ENCODE data around the gene TTR.

TTR gene

GRCh38 chr18:31614044-31614443, 22.4 kb downstream of the TTR start:
- Histone ChIP-seq H3K36me3 (ENCODE audit: control insufficient read depth, insufficient read depth, low read length) (no peaks in the 10 kb centered on the region), H3K4me3 (ENCODE audit: extremely low read depth, insufficient read depth, low read length, poor library complexity, severe bottlenecking) (no peak overlapping the region), H3K9me3 (ENCODE audit: control insufficient read depth, low read length) (no peaks in the 10 kb centered on the region), H3K4me1 (ENCODE audit: control insufficient read depth, insufficient read depth, low read length, poor library complexity, severe bottlenecking) (peaks cover 12% of the 10 kb centered on the region), H3K27ac (ENCODE audit: low read depth, low read length, severe bottlenecking) (no peak overlapping the region)
- WGBS, 2 experiments (ENCODE audit: insufficient coverage in 2 of 2): 89 to 90% methylated on average over 2 of the region's 2 CpGs

DNA sequence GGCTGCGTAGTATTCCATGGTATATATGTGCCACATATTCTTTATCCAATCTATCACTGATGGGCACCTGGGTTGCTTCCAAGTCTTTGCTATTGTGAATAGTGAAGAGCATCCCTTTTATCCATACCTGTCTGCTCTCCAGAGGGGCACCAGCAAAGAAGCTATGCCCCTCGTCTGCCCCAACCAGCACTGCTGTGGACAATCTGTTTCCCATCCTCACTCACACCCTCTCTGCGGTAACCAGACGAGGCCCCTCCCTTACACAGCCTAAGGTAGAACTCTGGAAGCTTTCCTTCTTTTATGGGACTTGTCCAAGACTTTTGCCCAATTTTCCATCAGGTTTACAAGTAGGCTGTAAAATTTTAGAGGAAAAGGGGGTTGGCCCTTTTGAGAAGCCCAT, 24.9 kb downstream of the TTR start:
- Histone ChIP-seq H3K9me3 (ENCODE audit: control insufficient read depth, low read length) (no peaks in the 10 kb centered on the region), H3K4me1 (ENCODE audit: control insufficient read depth, insufficient read depth, low read length, poor library complexity, severe bottlenecking) (peaks cover 5% of the 10 kb centered on the region), H3K36me3 (ENCODE audit: control insufficient read depth, insufficient read depth, low read length) (no peaks in the 10 kb centered on the region), H3K4me3 (ENCODE audit: extremely low read depth, insufficient read depth, low read length, poor library complexity, severe bottlenecking) (no peak overlapping the region), H3K27ac (ENCODE audit: low read depth, low read length, severe bottlenecking) (no peak overlapping the region)
- WGBS, 2 experiments (ENCODE audit: insufficient coverage in 2 of 2): 93 to 100% methylated on average over 2 to 3 of the region's 4 CpGs

DNA sequence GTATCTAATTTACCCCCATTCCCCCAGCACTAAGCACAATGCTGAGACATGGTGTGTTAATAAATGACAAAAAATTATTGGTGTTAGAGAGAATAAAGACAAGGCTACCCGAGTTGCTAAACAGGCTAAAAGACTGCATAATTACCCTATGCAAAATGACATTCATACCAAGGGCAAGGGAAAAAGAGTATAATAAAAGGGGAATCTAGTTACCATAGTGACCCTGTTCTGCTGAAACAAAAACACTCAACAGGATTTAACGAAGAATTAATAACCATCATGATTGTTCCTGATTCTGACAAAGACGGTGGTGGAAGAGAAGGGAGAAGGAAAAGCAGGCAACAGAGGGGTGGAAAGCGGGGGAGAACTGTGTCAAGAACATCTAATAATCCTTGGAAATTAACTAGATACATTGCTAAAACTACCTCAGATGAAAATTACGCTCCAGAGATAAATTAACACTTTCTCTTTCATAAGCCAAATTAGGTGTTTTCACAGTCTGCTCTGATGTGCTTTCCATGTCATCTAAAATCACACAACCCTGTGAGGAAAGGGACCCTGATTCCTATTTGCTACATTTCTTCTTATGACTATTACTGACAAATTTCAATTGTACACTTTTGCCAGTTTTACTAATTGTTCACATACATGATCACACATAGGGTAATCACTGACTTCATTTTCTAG, 25.5 kb downstream of the TTR start:
- Histone ChIP-seq H3K36me3 (ENCODE audit: control insufficient read depth, insufficient read depth, low read length) (no peaks in the 10 kb centered on the region), H3K4me3 (ENCODE audit: extremely low read depth, insufficient read depth, low read length, poor library complexity, severe bottlenecking) (no peak overlapping the region), H3K27ac (ENCODE audit: low read depth, low read length, severe bottlenecking) (no peak overlapping the region), H3K9me3 (ENCODE audit: control insufficient read depth, low read length) (no peaks in the 10 kb centered on the region), H3K4me1 (ENCODE audit: control insufficient read depth, insufficient read depth, low read length, poor library complexity, severe bottlenecking) (peaks cover 5% of the 10 kb centered on the region)
- 83 to 92% methylated on average over 1 to 2 of the region's 5 CpGs for WGBS, 2 experiments (ENCODE audit: insufficient coverage in 2 of 2)

- no peak overlapping the region for H3K4me3 ChIP-seq (ENCODE audit: extremely low read depth, insufficient read depth, low read length, poor library complexity, severe bottlenecking)
- peaks cover 5% of the 10 kb centered on the region for H3K4me1 ChIP-seq (ENCODE audit: control insufficient read depth, insufficient read depth, low read length, poor library complexity, severe bottlenecking)
- no peaks in the 10 kb centered on the region for H3K36me3 ChIP-seq (ENCODE audit: control insufficient read depth, insufficient read depth, low read length)
- 88 to 97% methylated on average over 5 of the region's 5 CpGs for WGBS, 2 experiments (ENCODE audit: insufficient coverage in 2 of 2)
- H3K9me3 ChIP-seq (ENCODE audit: control insufficient read depth, low read length): no peaks in the 10 kb centered on the region
- H3K27ac ChIP-seq (ENCODE audit: low read depth, low read length, severe bottlenecking): no peak overlapping the region
Observed at GRCh38 chr18:31618801-31619200, 27.1 kb downstream of the TTR start.

- Histone ChIP-seq H3K4me3 (ENCODE audit: extremely low read depth, insufficient read depth, low read length, poor library complexity, severe bottlenecking) (no peak overlapping the region), H3K27ac (ENCODE audit: low read depth, low read length, severe bottlenecking) (no peak overlapping the region), H3K36me3 (ENCODE audit: control insufficient read depth, insufficient read depth, low read length) (no peaks in the 10 kb centered on the region), H3K4me1 (ENCODE audit: control insufficient read depth, insufficient read depth, low read length, poor library complexity, severe bottlenecking) (peaks cover 5% of the 10 kb centered on the region), H3K9me3 (ENCODE audit: control insufficient read depth, low read length) (no peaks in the 10 kb centered on the region)
Observed at GRCh38 chr18:31619291-31619690, 27.6 kb downstream of the TTR start.

DNA sequence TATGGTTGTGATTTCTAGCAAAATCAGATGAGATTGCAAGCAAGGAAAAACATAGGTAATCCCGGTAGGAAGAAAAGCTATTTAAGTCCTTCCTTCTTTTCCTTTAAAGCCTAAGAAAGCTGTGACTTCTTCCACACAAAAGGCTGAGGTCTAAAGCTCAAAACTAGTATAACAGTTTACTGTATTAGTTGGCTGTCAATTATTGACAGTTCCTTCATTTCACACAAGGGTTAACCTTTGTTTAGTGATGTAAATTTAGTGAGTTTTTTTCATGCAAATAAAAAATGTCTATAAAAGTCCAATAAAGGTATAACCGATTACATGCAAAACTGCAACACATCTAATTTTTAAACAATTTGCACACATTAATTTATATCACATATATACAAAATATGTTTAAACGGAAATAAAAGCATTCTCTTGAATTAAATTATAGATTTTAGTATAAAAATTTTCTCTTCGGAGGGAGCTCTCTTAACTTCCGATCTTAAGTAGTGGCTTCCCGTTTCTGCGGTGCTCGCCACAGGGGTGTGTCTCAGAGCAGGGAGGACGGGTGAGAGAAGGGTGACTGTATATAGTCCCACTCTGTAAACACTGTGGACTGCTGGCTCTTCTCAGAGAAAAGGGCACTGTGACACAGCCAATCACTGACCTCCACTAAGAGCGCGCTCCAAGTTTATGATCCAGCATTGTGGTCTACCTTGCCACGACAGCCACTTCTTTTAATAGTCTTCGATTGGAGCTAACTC, 33.4 kb downstream of the TTR start:
- no peak overlapping the region for H3K27ac ChIP-seq (ENCODE audit: low read depth, low read length, severe bottlenecking)
- 87 to 98% methylated on average over 5 to 9 of the region's 13 CpGs for WGBS, 2 experiments (ENCODE audit: insufficient coverage in 2 of 2)
- H3K4me3 ChIP-seq (ENCODE audit: extremely low read depth, insufficient read depth, low read length, poor library complexity, severe bottlenecking): no peak overlapping the region
- H3K36me3 ChIP-seq (ENCODE audit: control insufficient read depth, insufficient read depth, low read length): peaks cover 14% of the 10 kb centered on the region
- H3K4me1 ChIP-seq (ENCODE audit: control insufficient read depth, insufficient read depth, low read length, poor library complexity, severe bottlenecking): no peaks in the 10 kb centered on the region
- no peaks in the 10 kb centered on the region for H3K9me3 ChIP-seq (ENCODE audit: control insufficient read depth, low read length)

GRCh38 chr18:31626409-31626808, 34.7 kb downstream of the TTR start:
- Histone ChIP-seq H3K4me3 (ENCODE audit: extremely low read depth, insufficient read depth, low read length, poor library complexity, severe bottlenecking) (no peak overlapping the region), H3K27ac (ENCODE audit: low read depth, low read length, severe bottlenecking) (no peak overlapping the region), H3K4me1 (ENCODE audit: control insufficient read depth, insufficient read depth, low read length, poor library complexity, severe bottlenecking) (no peaks in the 10 kb centered on the region), H3K36me3 (ENCODE audit: control insufficient read depth, insufficient read depth, low read length) (peaks cover 14% of the 10 kb centered on the region), H3K9me3 (ENCODE audit: control insufficient read depth, low read length) (no peaks in the 10 kb centered on the region)
- 89 to 97% methylated on average over 4 to 5 of the region's 6 CpGs for WGBS, 2 experiments (ENCODE audit: insufficient coverage in 2 of 2)

DNA sequence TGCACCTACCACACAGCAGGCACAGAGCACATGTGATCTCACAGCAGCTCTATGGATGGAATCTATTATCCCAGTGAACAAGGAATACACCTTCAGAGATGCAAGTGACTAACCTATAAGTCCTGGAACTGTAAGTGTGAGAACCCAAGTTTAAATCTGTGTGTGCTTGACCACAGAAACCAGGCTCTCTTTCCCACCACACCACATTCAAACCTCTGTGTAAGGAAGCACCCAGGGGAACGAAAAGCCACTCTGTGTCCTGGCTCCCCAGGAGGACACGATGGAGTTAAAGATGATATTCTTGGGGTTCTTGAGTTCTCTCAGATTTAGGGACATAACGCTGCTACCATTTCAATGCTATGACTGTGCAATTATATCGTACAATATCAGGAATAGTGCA, 38.9 kb downstream of the TTR start:
- H3K36me3 ChIP-seq (ENCODE audit: control insufficient read depth, insufficient read depth, low read length): peaks cover 14% of the 10 kb centered on the region
- no peaks in the 10 kb centered on the region for H3K4me1 ChIP-seq (ENCODE audit: control insufficient read depth, insufficient read depth, low read length, poor library complexity, severe bottlenecking)
- WGBS, 2 experiments (ENCODE audit: insufficient coverage in 2 of 2): 94 to 100% methylated on average over 2 to 3 of the region's 4 CpGs
- no peak overlapping the region for H3K27ac ChIP-seq (ENCODE audit: low read depth, low read length, severe bottlenecking)
- no peak overlapping the region for H3K4me3 ChIP-seq (ENCODE audit: extremely low read depth, insufficient read depth, low read length, poor library complexity, severe bottlenecking)
- H3K9me3 ChIP-seq (ENCODE audit: control insufficient read depth, low read length): no peaks in the 10 kb centered on the region

DNA sequence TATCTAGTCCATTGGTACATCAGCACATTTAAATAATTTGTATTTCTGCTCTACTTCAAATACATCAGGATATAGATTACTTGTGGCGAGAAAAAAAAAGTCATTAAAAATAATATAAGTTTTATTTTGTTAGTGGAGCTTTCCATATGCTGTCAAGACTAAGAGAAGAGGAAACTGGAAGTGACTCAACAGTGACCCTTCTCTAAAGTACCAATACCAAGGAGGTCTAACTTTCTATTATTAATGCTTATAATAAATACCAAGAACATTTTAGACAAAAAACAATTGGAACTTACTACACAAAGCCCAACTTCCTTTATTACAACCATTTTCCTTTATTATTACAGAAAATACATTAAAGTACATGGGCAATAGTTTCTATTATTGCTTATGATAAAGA, 39.8 kb downstream of the TTR start:
- Histone ChIP-seq H3K36me3 (ENCODE audit: control insufficient read depth, insufficient read depth, low read length) (peaks cover 12% of the 10 kb centered on the region), H3K4me1 (ENCODE audit: control insufficient read depth, insufficient read depth, low read length, poor library complexity, severe bottlenecking) (no peaks in the 10 kb centered on the region), H3K9me3 (ENCODE audit: control insufficient read depth, low read length) (no peaks in the 10 kb centered on the region), H3K27ac (ENCODE audit: low read depth, low read length, severe bottlenecking) (no peak overlapping the region), H3K4me3 (ENCODE audit: extremely low read depth, insufficient read depth, low read length, poor library complexity, severe bottlenecking) (no peak overlapping the region)
- WGBS, 2 experiments (ENCODE audit: insufficient coverage in 2 of 2): no CpG with 5 or more reads among the region's 1 CpG

DNA sequence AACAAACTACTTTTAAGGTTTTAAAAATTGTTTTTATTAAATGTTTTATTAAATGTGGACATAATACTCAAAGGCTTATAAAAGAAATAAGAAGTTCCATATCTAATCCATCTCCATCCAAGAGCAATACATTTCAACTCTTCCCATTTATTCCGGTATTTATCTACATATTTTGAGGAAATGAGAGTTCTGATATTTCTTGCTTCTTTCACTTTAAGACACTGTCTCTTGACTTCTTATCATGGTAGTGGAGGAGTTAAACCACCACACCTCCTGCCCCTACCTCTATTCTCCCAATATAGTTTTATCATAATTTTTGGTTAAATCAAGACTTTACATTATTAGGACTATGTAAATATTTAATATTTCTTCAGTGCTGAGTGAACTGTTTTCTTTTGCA, 40.7 kb downstream of the TTR start:
- no CpG with 5 or more reads among the region's 1 CpG for WGBS, 2 experiments (ENCODE audit: insufficient coverage in 2 of 2)
- Histone ChIP-seq H3K4me3 (ENCODE audit: extremely low read depth, insufficient read depth, low read length, poor library complexity, severe bottlenecking) (no peak overlapping the region), H3K27ac (ENCODE audit: low read depth, low read length, severe bottlenecking) (no peak overlapping the region), H3K36me3 (ENCODE audit: control insufficient read depth, insufficient read depth, low read length) (peaks cover 8% of the 10 kb centered on the region), H3K9me3 (ENCODE audit: control insufficient read depth, low read length) (no peaks in the 10 kb centered on the region), H3K4me1 (ENCODE audit: control insufficient read depth, insufficient read depth, low read length, poor library complexity, severe bottlenecking) (no peaks in the 10 kb centered on the region)
